OCI-LY1 (cell line): ENCODE measurements around the gene ACTN2.

Experiments used
- EZH2 ChIP-seq: fragments of 200-600 bp; sonication (generic), shearing (Covaris generic); IDR thresholded peaks from 2 replicates; pipeline ENCODE4 v1.8.0; 2017; ENCODE audit warnings: borderline replicate concordance, mixed run types, mild to moderate bottlenecking, antibody characterized with exemption, low read length, moderate library complexity, mixed read lengths
- TF ChIP-seq, protein P1 (sequence below): fragments of 200-600 bp; sonication (generic), shearing (Covaris generic); IDR thresholded peaks from 2 replicates; pipeline ENCODE4 v1.5.1; 2017; ENCODE audit warnings: mild to moderate bottlenecking, antibody characterized with exemption, low read length, moderate library complexity, mixed read lengths

DNA sequence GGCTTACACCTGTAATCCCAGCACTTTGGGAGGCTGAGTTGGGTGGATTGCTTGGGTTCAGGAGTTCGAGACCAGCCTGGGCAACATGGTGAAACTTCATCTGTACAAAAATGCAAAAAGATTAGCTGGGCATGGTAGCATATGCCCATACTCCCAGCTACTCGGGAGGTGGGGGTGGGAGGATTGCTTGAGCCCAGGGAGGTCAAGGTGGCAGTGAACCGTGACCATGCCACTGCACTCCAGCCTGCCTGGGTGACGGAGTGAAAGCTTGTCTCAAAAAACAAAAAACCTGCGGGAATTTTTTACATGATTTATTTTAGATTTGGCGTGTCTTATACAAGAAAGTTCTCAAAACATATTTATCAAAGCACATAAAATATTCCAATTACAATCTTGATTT, 81.0 kb downstream of the ACTN2 start:
- TF ChIP-seq, protein P1, sequence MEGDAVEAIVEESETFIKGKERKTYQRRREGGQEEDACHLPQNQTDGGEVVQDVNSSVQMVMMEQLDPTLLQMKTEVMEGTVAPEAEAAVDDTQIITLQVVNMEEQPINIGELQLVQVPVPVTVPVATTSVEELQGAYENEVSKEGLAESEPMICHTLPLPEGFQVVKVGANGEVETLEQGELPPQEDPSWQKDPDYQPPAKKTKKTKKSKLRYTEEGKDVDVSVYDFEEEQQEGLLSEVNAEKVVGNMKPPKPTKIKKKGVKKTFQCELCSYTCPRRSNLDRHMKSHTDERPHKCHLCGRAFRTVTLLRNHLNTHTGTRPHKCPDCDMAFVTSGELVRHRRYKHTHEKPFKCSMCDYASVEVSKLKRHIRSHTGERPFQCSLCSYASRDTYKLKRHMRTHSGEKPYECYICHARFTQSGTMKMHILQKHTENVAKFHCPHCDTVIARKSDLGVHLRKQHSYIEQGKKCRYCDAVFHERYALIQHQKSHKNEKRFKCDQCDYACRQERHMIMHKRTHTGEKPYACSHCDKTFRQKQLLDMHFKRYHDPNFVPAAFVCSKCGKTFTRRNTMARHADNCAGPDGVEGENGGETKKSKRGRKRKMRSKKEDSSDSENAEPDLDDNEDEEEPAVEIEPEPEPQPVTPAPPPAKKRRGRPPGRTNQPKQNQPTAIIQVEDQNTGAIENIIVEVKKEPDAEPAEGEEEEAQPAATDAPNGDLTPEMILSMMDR = no peak
- TF ChIP-seq EZH2 = no peak
